GM18505 (cell line): ENCODE results near the gene ATRX.

Experiments used
- ATAC-seq: cut with Tn5 transposase; IDR thresholded peaks from one replicate; pipeline ENCODE4 v1.9.1; 2021; ENCODE audit not compliant: unreplicated experiment
- POLR2A ChIP-seq: IDR thresholded peaks from 4 replicates; pipeline ENCODE4 v1.6.1; 2011; ENCODE audit warnings: borderline replicate concordance; ENCODE audit not compliant: insufficient read depth, insufficient read length; ENCODE audit errors: extremely low read depth

ATRX gene

DNA sequence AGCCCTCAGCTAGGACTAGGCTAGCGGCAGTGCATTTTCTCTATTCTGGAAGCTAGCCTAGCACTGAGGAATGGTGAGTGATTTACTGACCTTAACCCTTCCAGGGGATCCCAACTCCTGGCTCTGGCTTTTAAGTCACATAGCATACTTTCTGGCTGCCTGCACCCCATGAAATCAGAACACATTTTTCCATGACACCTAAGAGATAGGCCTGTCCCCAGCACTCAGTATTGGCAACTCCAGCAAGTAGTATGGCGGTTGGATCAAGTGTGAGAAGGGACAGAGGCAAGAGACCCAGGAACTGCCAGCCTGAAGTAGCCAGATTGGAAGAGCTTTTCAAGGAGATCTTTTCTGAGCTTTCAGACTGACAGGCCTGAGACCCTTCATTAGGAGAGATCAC is 330.6 kb downstream of the ATRX start:
- TF ChIP-seq POLR2A, result no peak
- ATAC-seq, result no peak
